ENCODE measurements around the gene PI4K2A. TPM values are rescaled to one million over a fixed set of nuclear protein-coding genes. Genes with fewer than 3 reads are reported as not detected.
"Not testable (repeated sequence)": the region's sequence is repeated elsewhere in the genome, so short reads cannot be mapped to it uniquely, and the experiment has no call there.

Gene PI4K2A
- total RNA-seq, 1 donor from 2014 or later = 5.2 TPM

DNA sequence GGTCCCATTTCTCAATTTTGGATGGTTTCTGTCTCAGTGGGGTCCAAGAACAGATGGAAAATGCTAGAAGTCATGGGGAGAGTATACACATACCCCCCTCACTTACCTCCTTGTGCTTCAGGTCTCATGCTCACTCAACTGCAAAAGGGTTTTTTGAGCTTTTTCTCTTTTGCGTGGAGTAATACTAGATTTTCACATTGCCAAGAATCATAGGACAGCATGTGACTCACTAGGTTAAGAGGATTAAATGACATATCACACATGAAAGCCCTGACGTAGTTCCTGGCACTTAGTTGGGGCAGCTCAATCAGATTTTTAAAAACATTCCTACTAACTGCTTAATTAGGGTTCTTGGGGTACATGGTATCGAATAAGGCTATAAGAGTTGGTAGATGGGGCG, 4.5 kb downstream of the PI4K2A start:
- H3K27ac ChIP-seq (ENCODE audit: low read depth, low read length) = no peak overlapping the region
- H3K4me3 ChIP-seq (ENCODE audit: low read length in 3 of 3) = no peak overlapping the region
- no peaks in the 10 kb centered on the region for H3K9me3 ChIP-seq (ENCODE audit: control insufficient read depth in 3 of 3, low read length in 3 of 3)
- no peak overlapping the region for H3K9ac ChIP-seq (ENCODE audit: low read depth in 1 of 3, low read length in 3 of 3)
- H3K27me3 ChIP-seq (ENCODE audit: control insufficient read depth in 3 of 3, insufficient read depth in 3 of 3, low read length in 3 of 3) = no peaks in the 10 kb centered on the region
- H3K4me1 ChIP-seq (ENCODE audit: control insufficient read depth in 3 of 3, insufficient read depth in 3 of 3, low read length in 3 of 3) = peaks cover 12 to 24% (median 18%) of the 10 kb centered on the region in 3 donors
- peaks cover 7 to 9% (median 8%) of the 10 kb centered on the region in 3 donors for H3K36me3 ChIP-seq (ENCODE audit: control insufficient read depth in 3 of 3, insufficient read depth in 3 of 3, low read length in 3 of 3)

DNA sequence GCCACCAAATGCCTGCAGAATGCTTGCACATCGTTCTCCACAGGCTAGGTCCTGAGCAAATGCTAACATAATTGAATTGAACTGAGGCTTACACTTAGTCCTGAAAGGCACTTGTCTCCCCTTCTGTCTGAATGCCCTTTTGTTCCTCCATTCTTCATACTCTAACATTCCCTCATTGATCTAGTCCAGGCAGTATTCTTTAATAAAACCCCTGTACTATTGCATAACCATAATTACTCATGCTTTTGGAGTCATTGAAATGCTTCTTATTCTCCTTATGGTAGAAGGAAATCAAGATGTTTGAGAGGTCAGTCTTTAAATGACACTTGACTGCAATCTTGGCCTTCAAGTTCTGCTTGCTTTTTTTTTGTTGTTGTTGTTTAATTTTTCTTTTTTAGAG, 7.1 kb downstream of the PI4K2A start:
- Histone ChIP-seq H3K27ac (ENCODE audit: low read depth, low read length) (peak overlapping the region; percentile 2), H3K27me3 (ENCODE audit: control insufficient read depth in 3 of 3, insufficient read depth in 3 of 3, low read length in 3 of 3) (no peaks in the 10 kb centered on the region), H3K4me3 (ENCODE audit: low read length in 3 of 3) (no peak overlapping the region), H3K9ac (ENCODE audit: low read depth in 1 of 3, low read length in 3 of 3) (no peak overlapping the region), H3K36me3 (ENCODE audit: control insufficient read depth in 3 of 3, insufficient read depth in 3 of 3, low read length in 3 of 3) (peaks cover 18 to 25% (median 18%) of the 10 kb centered on the region in 3 donors), H3K9me3 (ENCODE audit: control insufficient read depth in 3 of 3, low read length in 3 of 3) (no peaks in the 10 kb centered on the region), H3K4me1 (ENCODE audit: control insufficient read depth in 3 of 3, insufficient read depth in 3 of 3, low read length in 3 of 3) (peaks cover 2 to 12% (median 7%) of the 10 kb centered on the region in 3 donors)

DNA sequence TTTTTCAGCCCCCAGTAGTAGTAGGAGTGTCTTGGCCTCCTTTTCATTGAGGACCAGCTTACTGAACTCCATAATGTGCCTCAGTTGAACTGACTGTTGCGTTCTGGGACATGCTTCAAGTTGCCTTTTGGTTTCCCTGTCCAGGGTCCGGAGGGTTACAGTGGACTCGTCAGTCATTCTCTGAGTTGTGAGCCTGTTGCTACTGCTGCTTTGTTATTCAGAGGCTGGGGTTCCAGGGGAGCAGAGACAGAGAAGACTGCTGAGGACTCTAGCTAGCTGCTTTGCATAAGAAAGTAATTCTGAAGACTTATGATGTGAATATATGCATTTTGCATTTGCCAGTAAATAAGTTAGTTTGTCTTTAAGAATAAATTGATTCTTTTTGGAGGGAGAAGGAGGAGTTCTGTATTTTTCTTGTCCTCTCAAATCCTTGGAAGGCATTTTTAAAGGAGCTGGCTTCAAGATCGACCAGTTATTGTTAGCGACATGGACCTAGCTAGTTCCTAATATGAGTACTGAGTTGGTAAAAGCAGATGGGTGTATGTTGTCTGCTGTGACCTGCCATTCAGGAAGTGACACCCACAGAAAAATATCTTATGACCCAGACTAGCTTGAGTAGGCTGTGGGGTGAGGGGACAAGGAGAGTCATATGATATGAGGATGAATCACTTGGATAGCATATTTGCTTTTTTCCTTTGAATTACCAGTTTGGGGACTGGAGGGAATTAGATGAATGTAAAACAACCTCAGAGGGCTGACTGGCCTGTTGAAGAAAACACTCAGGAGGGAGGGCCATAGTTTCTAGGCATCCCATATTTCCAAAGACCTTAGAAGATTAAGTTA, 8.3 kb downstream of the PI4K2A start:
- Histone ChIP-seq H3K27me3 (ENCODE audit: control insufficient read depth in 3 of 3, insufficient read depth in 3 of 3, low read length in 3 of 3) (no peaks in the 10 kb centered on the region), H3K9me3 (ENCODE audit: control insufficient read depth in 3 of 3, low read length in 3 of 3) (no peaks in the 10 kb centered on the region), H3K4me1 (ENCODE audit: control insufficient read depth in 3 of 3, insufficient read depth in 3 of 3, low read length in 3 of 3) (peaks cover 2 to 9% (median 7%) of the 10 kb centered on the region in 3 donors), H3K4me3 (ENCODE audit: low read length in 3 of 3) (no peak overlapping the region), H3K36me3 (ENCODE audit: control insufficient read depth in 3 of 3, insufficient read depth in 3 of 3, low read length in 3 of 3) (peaks cover 19 to 34% (median 22%) of the 10 kb centered on the region in 3 donors), H3K9ac (ENCODE audit: low read depth in 1 of 3, low read length in 3 of 3) (no peak overlapping the region), H3K27ac (ENCODE audit: low read depth, low read length) (peak overlapping the region; percentile 80)

DNA sequence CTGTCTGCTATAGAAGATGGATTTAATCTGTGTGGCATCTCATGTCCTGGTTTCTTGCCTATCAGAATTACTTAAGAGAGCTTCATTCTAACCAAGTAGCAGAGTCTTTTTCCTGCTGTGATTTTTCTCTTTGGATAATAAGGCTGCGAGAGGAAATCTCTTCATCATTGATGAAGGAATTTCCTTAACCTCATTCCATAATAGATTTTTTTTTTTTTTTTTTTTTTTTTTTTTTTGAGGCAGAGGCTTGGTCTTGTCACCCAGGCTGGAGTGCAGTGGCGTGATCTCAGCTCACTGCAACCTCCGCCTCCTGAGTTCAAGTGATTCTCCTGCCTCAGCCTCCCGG, 8.9 kb downstream of the PI4K2A start:
- H3K4me3 ChIP-seq (ENCODE audit: low read length in 3 of 3); H3K27me3 ChIP-seq (ENCODE audit: control insufficient read depth in 3 of 3, insufficient read depth in 3 of 3, low read length in 3 of 3); H3K4me1 ChIP-seq (ENCODE audit: control insufficient read depth in 3 of 3, insufficient read depth in 3 of 3, low read length in 3 of 3); H3K9ac ChIP-seq (ENCODE audit: low read depth in 1 of 3, low read length in 3 of 3); H3K9me3 ChIP-seq (ENCODE audit: control insufficient read depth in 3 of 3, low read length in 3 of 3): not testable (repeated sequence)
- Histone ChIP-seq H3K27ac (ENCODE audit: low read depth, low read length) (peak overlapping the region; percentile 80), H3K36me3 (ENCODE audit: control insufficient read depth in 3 of 3, insufficient read depth in 3 of 3, low read length in 3 of 3) (peaks cover 18 to 39% (median 24%) of the 10 kb centered on the region in 3 donors)

DNA sequence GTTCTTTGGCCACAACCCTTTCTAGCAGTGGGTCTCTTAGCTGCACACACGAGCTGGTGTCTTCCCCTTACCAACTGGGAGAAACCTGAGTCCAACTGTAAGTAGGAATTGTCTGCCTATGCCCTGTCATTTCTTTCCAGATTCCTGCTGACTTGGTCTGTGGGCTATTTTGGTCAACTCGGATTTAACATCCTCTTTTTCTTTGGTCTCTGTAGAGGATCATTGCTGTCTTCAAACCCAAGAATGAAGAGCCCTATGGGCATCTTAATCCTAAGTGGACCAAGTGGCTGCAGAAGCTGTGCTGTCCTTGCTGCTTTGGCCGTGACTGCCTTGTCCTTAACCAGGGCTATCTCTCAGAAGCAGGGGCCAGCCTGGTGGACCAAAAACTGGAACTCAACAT, 10.3 kb downstream of the PI4K2A start:
- peaks cover 17 to 33% (median 18%) of the 10 kb centered on the region in 3 donors for H3K36me3 ChIP-seq (ENCODE audit: control insufficient read depth in 3 of 3, insufficient read depth in 3 of 3, low read length in 3 of 3)
- peak overlapping the region; percentile 80 for H3K27ac ChIP-seq (ENCODE audit: low read depth, low read length)
- H3K4me1 ChIP-seq (ENCODE audit: control insufficient read depth in 3 of 3, insufficient read depth in 3 of 3, low read length in 3 of 3) = peaks cover 2 to 9% (median 7%) of the 10 kb centered on the region in 3 donors
- H3K9me3 ChIP-seq (ENCODE audit: control insufficient read depth in 3 of 3, low read length in 3 of 3) = no peaks in the 10 kb centered on the region
- no peak overlapping the region for H3K4me3 ChIP-seq (ENCODE audit: low read length in 3 of 3)
- H3K9ac ChIP-seq (ENCODE audit: low read depth in 1 of 3, low read length in 3 of 3) = no peak overlapping the region
- H3K27me3 ChIP-seq (ENCODE audit: control insufficient read depth in 3 of 3, insufficient read depth in 3 of 3, low read length in 3 of 3) = no peaks in the 10 kb centered on the region

DNA sequence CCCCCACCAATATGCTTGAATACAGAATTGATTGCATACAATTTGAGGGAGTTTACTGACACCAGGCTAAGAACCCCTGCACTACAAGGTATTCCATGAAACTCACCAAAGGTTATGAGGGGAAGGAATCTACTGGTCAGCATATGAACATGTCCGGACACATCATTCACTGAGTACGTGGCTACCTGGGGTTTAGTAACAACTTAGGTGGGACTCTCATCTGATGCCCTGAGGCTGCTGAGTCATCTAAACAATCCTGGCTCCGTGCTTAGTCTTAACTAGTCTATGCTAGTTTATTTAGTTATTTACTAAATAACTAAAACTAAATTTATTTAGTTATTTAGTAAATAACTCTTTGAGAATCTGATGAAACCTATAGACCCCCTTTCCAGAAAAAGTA, 11.3 kb downstream of the PI4K2A start:
- Histone ChIP-seq H3K4me3 (ENCODE audit: low read length in 3 of 3) (no peak overlapping the region), H3K27ac (ENCODE audit: low read depth, low read length) (peak overlapping the region; percentile 80), H3K9ac (ENCODE audit: low read depth in 1 of 3, low read length in 3 of 3) (no peak overlapping the region), H3K36me3 (ENCODE audit: control insufficient read depth in 3 of 3, insufficient read depth in 3 of 3, low read length in 3 of 3) (peaks cover 28 to 43% (median 29%) of the 10 kb centered on the region in 3 donors), H3K4me1 (ENCODE audit: control insufficient read depth in 3 of 3, insufficient read depth in 3 of 3, low read length in 3 of 3) (peaks cover 2 to 9% (median 7%) of the 10 kb centered on the region in 3 donors), H3K27me3 (ENCODE audit: control insufficient read depth in 3 of 3, insufficient read depth in 3 of 3, low read length in 3 of 3) (no peaks in the 10 kb centered on the region), H3K9me3 (ENCODE audit: control insufficient read depth in 3 of 3, low read length in 3 of 3) (no peaks in the 10 kb centered on the region)

DNA sequence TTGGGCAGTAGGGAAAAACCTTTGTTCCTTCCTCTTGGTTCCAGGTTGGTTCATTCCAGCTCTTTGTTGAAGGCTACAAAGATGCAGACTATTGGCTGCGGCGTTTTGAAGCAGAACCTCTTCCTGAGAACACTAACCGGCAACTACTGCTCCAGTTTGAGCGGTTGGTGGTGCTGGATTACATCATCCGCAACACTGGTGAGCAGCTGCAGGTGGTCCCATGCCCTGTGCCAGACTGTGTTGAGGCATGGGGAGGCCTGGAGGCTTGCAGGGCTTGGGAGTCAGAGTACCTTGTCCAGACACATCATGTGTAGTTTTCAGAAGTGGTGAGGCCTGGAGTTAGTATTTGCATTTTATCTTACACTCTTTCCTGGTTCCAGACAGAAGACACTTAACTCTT, 16.3 kb downstream of the PI4K2A start:
- H3K27me3 ChIP-seq (ENCODE audit: control insufficient read depth in 3 of 3, insufficient read depth in 3 of 3, low read length in 3 of 3) = no peaks in the 10 kb centered on the region
- H3K36me3 ChIP-seq (ENCODE audit: control insufficient read depth in 3 of 3, insufficient read depth in 3 of 3, low read length in 3 of 3) = peaks cover 21 to 50% (median 28%) of the 10 kb centered on the region in 3 donors
- peak overlapping the region in 1 of 3 donors; percentile 33 for H3K9ac ChIP-seq (ENCODE audit: low read depth in 1 of 3, low read length in 3 of 3)
- no peaks in the 10 kb centered on the region for H3K9me3 ChIP-seq (ENCODE audit: control insufficient read depth in 3 of 3, low read length in 3 of 3)
- H3K27ac ChIP-seq (ENCODE audit: low read depth, low read length) = no peak overlapping the region
- no peaks in the 10 kb centered on the region for H3K4me1 ChIP-seq (ENCODE audit: control insufficient read depth in 3 of 3, insufficient read depth in 3 of 3, low read length in 3 of 3)
- no peak overlapping the region for H3K4me3 ChIP-seq (ENCODE audit: low read length in 3 of 3)

DNA sequence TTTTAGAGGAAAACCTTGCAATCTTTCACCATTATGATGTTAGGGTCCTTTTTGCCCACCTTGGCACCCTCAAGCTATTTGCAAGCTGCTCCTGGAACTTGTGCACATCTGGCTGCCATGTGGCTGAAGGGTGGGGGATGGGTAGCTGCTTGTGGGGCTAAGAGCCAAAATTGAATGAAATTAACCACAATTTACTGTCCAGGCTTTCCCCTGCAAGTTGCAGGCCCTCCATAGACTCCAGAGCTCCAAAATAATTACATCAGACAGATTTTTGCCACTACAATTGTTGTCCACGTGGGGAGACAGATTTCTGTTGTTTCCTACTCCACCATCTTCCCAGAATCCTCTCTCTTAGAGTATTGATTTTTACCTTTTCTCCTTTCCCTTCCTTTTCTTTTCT, 19.1 kb downstream of the PI4K2A start:
- Histone ChIP-seq H3K36me3 (ENCODE audit: control insufficient read depth in 3 of 3, insufficient read depth in 3 of 3, low read length in 3 of 3) (peaks cover 18 to 39% (median 37%) of the 10 kb centered on the region in 3 donors), H3K27ac (ENCODE audit: low read depth, low read length) (no peak overlapping the region), H3K9me3 (ENCODE audit: control insufficient read depth in 3 of 3, low read length in 3 of 3) (no peaks in the 10 kb centered on the region), H3K4me1 (ENCODE audit: control insufficient read depth in 3 of 3, insufficient read depth in 3 of 3, low read length in 3 of 3) (no peaks in the 10 kb centered on the region), H3K27me3 (ENCODE audit: control insufficient read depth in 3 of 3, insufficient read depth in 3 of 3, low read length in 3 of 3) (no peaks in the 10 kb centered on the region), H3K4me3 (ENCODE audit: low read length in 3 of 3) (no peak overlapping the region), H3K9ac (ENCODE audit: low read depth in 1 of 3, low read length in 3 of 3) (no peak overlapping the region)

DNA sequence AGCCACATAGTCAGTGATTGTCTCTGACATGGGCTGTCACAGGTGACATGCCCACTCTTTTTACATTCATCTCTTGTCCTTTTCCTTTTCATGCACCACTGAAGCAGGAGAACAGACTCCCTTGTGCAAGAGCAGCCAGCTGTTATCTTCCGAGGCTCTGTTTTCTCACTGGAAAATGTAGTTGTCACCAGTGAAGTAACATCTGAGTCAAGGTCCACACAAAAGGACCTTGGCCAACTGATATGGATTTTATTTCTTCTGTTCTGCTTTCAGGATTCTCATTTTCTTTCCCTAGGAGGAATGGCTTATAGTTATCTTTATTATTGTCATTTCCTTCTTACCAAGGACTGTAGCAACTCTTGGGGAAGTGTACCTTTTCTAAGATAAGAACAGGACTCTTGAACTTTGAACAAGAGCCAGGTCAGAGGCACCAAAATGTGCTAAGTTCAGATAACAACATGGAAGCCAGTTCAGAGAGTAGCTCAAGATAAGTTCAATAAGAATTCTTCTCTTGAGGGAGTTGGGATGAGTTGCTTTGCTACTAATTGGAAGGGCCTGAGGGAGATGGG, 23.9 kb downstream of the PI4K2A start:
- peaks cover 15 to 47% (median 44%) of the 10 kb centered on the region in 3 donors for H3K36me3 ChIP-seq (ENCODE audit: control insufficient read depth in 3 of 3, insufficient read depth in 3 of 3, low read length in 3 of 3)
- H3K4me1 ChIP-seq (ENCODE audit: control insufficient read depth in 3 of 3, insufficient read depth in 3 of 3, low read length in 3 of 3) = no peaks in the 10 kb centered on the region
- H3K27ac ChIP-seq (ENCODE audit: low read depth, low read length) = no peak overlapping the region
- no peak overlapping the region for H3K9ac ChIP-seq (ENCODE audit: low read depth in 1 of 3, low read length in 3 of 3)
- no peaks in the 10 kb centered on the region for H3K9me3 ChIP-seq (ENCODE audit: control insufficient read depth in 3 of 3, low read length in 3 of 3)
- no peak overlapping the region for H3K4me3 ChIP-seq (ENCODE audit: low read length in 3 of 3)
- no peaks in the 10 kb centered on the region for H3K27me3 ChIP-seq (ENCODE audit: control insufficient read depth in 3 of 3, insufficient read depth in 3 of 3, low read length in 3 of 3)

DNA sequence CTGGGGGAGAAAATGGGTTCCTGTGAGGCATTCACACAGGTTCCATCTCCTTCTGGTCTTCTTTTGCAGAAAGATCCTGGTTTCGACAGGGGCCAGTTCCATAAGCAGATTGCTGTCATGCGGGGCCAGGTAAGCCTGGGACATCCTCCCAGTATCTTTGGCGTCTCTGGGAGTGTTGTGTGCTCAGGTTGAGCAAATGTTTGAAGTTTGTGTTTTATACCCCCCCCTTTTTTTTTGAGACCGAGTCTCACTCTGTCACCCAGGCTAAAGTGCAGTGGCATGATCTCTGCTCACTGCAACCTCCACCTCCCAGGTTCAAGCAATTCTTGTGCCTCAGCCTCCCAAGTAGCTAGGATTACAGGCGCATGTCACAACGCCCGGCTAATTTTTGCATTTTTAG, 26.5 kb downstream of the PI4K2A start:
- no peak overlapping the region for H3K9ac ChIP-seq (ENCODE audit: low read depth in 1 of 3, low read length in 3 of 3)
- H3K4me3 ChIP-seq (ENCODE audit: low read length in 3 of 3) = no peak overlapping the region
- no peak overlapping the region for H3K27ac ChIP-seq (ENCODE audit: low read depth, low read length)
- no peaks in the 10 kb centered on the region for H3K4me1 ChIP-seq (ENCODE audit: control insufficient read depth in 3 of 3, insufficient read depth in 3 of 3, low read length in 3 of 3)
- no peaks in the 10 kb centered on the region for H3K9me3 ChIP-seq (ENCODE audit: control insufficient read depth in 3 of 3, low read length in 3 of 3)
- peaks cover 17 to 52% (median 49%) of the 10 kb centered on the region in 3 donors for H3K36me3 ChIP-seq (ENCODE audit: control insufficient read depth in 3 of 3, insufficient read depth in 3 of 3, low read length in 3 of 3)
- no peaks in the 10 kb centered on the region for H3K27me3 ChIP-seq (ENCODE audit: control insufficient read depth in 3 of 3, insufficient read depth in 3 of 3, low read length in 3 of 3)
